Inflammatory macrophage treated with lipopolysaccharide for 4 hours (primary cell): ENCODE measurements around the gene RALGPS1.

Source experiments
- DNase-seq: peaks from one replicate; pipeline ENCODE4 v3.0.0-alpha.2; 2020

Gene RALGPS1

DNA sequence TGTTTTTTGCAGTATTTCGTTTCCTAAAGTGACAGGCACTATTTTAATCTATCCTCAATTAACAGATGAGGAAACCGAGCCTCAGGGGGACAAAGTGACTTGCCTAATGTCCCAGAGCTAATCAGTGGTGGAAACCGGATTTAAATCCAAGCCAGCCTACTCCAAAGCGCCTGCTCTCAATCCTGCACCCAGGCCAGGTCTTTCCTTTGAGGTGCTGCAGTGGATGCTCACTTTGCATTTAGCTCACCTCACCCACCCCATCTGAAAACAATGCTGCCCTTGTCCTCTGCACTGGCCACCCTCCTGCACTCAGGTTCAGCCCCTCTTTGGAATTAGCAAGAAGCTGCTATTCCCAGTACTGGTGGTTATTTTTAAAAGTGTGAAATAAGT lies 191.9 kb downstream of the RALGPS1 start:
- no peak for DNase-seq

DNA sequence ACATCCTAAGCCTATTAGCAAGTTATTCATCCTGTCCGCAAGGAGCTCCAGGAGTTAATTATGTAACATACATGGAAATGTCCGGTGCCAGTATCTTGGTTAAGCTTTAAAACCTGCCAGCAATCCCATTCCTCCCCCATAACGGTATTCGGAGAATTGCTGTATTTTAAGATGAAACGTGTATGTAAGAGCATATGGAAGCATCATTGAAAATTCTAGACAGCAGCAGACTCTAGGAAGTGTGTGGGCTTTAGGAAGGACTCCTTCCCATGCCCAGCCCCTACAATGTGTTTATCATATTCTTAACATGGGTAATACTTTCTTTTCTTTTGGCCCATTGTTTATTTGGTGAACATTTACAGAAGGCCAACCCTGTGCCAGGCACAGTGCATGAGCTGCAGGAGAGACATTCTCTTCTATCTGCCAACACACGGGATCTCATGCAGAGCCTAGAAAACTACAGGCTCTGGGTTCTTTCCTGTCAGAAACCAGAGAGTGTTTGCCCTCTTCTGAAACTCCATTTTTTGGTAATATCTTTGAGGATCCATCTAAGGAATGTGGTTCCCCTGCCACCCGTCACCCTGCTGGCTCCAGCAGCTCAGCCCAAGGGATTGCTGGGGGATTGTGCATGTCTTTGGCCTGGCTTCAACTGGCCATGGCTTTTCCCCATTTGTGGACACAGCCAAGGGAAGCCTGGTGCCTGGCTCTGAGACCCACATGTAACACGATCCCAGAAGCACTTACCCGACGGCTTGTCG lies 192.8 kb downstream of the RALGPS1 start:
- DNase-seq = no peak

GRCh38 chr9:127107929-127108876 lies 193.6 kb downstream of the RALGPS1 start:
- no peak for DNase-seq

GRCh38 chr9:127109212-127109711 lies 194.7 kb downstream of the RALGPS1 start:
- DNase-seq = no peak

DNA sequence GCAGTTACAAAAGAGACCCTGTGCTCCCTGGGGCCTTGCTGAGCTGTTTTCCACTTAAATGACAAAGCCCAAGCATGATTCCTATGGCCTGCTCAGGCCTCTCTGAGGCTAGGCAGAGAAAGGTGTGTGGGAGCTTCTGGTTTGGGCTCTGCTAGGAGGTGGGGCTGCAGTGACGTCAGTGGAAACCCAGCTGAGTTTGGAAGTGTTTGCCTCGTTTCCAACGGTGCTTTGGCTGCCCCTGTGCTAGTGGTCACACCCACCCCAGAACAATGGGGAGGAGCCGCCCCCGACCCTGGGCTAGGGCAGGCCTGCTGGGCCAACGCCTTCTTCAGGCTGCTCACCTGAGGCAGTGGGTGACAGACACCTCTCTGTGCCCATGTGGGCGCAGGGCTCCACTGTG lies 197.5 kb downstream of the RALGPS1 start:
- no peak for DNase-seq

DNA sequence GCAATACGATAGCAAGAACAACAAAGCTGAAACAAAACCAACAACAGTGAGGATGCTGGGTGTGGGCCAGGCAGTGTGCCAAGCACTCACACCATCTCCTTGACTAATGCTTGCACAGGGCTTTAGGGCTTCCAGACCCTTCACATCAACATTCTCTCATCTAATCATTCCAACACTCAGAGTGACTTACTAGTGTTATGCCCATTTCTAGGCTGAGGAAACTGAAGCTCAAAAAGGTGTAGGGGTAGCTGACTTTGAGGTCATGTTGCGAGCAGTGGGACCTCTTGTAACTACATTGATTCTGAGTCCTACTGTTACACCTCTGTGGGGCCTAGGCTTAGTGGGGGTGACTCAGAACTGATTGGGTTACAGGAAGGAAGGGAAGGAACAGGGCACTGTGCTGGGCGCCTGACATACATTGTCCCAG lies 198.2 kb downstream of the RALGPS1 start:
- DNase-seq = no peak

DNA sequence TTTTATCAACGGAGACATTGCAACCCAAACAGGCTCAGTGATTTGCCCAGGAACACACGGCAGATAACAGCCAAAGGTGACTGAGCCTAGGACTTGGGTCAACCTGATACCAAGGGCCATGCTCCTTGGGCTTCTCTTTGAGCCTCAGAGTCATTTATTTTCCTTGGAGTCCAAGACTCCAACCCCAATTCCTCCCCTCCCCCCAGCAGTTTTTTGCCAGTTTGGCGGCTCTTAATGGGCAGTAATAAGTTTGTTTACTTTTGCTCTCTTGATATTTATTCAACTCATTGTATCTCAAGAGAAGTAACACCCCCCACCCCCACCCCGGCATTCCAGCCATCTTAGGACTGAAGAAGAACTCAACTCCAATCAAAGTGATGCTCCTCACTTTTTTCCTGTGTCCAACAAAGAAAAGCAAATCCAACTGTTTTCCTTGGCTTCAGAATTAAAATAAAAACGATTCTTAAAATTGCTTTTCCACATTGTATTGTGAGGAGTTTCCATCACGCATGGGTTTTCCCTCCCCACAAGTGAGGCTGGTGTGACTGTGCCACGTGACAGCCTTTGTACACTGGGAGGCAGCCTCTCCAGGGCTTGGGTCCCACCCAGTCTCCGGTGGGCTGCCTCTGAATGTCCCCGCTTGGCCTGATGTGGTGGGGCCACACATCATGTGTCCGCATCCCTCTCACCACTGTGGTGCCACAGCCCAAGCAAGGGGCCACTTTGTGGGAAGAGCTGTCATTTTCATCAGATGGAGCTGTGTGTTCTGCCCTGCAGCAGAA lies 198.8 kb downstream of the RALGPS1 start:
- DNase-seq = no peak

GRCh38 chr9:127114606-127115005 lies 200.0 kb downstream of the RALGPS1 start:
- DNase-seq = no peak

GRCh38 chr9:127116088-127116726 lies 201.6 kb downstream of the RALGPS1 start:
- no peak for DNase-seq

DNA sequence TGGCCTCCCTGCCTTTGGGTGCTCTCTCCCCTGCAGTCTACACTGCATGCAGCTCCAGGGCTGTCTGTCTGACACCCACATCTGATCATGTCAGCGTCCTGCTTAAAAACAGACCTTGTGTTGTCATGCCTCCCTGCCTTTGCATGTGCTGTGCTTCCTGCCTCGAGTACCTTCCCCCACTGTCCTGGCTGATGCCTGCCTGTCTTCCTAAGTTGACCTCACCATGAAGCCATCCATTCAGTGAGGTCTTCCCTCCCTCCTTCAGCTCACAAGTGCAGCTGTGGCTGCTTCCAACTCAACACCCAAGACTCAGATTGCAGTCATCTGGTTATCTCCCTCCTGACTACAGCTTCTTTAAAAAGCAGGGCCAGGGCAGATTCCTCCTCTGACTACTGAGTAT lies 202.4 kb downstream of the RALGPS1 start:
- no peak for DNase-seq

DNA sequence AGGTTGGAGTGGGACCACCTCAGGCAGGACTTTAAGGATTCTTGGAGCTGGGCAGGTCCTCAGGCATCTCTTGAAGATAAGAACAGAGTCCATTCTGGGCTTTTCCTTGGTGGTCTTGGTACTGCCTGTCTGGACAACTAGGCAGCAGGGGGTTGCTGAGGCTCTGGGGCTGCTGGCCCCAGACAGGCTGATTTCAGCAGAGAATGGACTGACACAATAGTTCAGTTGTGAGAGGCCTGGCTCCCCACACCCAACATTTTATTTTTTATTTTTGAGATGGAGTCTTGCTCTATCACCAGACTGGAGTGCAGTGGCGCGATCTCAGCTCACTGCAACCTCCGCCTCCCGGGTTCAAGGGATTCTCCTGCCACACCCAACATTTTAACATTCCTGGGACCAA lies 203.2 kb downstream of the RALGPS1 start:
- DNase-seq = no peak

DNA sequence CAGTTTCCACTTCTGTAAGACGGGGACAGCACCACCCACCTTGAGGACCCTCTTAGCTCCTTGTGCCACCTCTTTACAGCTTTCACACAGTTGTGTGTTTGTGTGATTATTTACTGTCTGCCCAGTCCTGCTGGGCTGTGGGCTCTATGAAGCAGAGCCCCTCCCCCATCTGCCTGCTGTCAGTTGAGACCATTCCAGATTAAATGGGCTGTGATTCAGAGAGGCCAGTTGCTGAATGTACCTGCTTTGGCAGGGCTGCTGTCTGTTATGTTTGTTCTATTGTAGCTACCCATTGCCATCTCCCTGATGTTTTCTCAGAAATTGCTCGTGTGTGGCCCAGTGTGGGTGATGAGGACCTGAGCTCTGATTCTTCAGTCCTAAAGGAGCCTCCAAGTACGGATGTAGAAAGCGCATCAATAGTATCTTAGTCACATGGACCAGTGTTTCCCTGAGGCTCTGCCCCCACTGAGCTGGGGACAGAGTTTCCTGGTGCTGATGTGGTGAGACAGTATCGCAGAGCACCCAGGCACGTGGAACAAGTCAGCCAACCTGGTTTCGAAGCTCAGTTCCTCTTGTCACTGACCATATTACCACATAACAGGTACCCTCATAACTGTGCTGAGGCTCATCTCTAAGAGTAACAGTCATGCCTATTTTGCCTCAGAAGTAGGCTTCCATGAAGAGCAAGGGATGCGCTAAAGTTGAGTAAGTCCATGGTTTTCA lies 204.2 kb downstream of the RALGPS1 start:
- no peak for DNase-seq

- DNase-seq = no peak
Measured at GRCh38 chr9:127119320-127119709, 204.7 kb downstream of the RALGPS1 start.

GRCh38 chr9:127121628-127122175 lies 207.1 kb downstream of the RALGPS1 start:
- no peak for DNase-seq

DNA sequence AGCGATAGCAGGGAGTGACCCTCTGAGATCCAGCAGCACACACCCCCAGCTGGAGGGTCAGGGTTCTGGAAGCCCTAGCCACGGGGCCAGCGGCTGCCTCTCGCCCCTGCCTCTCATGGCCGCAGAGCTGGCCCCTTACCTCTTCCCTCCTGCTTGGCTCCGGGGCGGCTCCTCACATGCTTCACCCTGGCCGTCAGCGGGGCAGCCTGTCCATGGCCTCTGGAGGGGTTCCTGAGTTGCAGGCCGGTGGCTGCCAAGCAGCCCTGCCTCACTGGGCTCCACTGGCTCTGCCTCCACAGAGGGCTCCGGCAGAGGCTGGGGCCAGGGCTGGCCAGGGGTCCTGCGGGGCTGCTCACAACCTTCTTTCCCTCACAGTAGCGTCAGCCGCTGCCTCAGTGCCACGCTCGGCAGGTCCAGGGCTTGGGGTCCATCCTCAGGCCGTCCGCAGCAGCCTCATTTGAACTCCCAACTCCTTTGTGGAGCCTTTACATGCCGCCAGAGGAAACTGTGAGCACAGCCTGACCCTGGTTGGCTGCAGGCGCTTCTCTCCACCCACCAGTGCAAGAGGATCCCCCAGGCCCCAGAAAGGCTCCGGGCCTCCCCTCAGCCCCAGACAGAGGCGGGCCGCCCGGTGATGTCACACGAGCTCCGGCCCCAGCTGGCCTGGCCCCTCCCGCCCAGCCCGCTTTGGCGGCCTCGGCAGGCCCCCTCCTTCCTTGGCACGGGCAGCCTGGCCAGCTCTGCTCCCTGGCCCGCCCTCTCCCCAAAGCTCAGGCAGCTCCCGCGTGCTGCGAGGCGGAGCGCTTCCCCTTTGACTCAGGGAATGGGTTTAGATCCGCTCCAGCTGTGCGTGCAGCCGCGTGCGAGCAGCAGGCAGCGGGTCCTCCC lies 207.8 kb downstream of the RALGPS1 start, which contains the start of gene ANGPTL2:
TSS of gene ANGPTL2 (minus strand) at position 460 of the 888 bp plus-strand sequence. CDS start 13,904 bp downstream, outside the sequence.
- DNase-seq = peak; percentile 27

GRCh38 chr9:127123064-127123890 lies 208.7 kb downstream of the RALGPS1 start:
- DNase-seq = no peak

DNA sequence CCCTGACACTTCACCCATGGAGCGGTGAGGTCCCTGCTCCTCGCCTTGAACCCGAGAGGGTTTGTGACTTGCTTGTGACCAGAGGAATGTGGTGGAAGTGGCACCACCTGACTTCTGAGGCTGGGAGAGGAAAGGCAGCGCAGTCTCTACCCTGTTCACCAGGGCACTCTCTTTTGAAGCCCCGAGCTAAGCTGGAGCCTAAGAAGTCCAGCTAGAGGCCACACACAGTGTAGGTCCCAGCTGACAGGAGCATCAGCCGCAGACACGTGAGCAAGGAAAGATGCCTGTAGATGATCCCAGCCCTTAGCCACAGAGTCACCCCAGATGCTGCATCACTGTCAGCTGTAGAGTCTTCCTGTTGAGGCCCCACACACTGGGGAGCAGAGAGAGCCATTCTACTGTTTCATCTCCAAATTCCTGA lies 209.5 kb downstream of the RALGPS1 start:
- DNase-seq = no peak

GRCh38 chr9:127124792-127125191 lies 210.2 kb downstream of the RALGPS1 start:
- DNase-seq = no peak

- DNase-seq = peak; percentile 65
Measured at GRCh38 chr9:127126971-127127370, 212.4 kb downstream of the RALGPS1 start.
